HEK293 (cell line): ENCODE results near the gene RASL12.
"Not testable (repeated sequence)": the region's sequence is repeated elsewhere in the genome, so short reads cannot be mapped to it uniquely, and the experiment has no call there.

ENCODE experiments used
- CTCF ChIA-PET: fragments of 350-600 bp; formaldehyde crosslinking; extraction: SDS; loops from one replicate; lab custom pipeline; 2021; ENCODE audit warnings: antibody characterized with exemption; lab: Yijun Ruan, JAX
- POLR2A ChIA-PET: fragments of 300-600 bp; formaldehyde crosslinking; extraction: SDS; loops from one replicate; lab custom pipeline; 2020; ENCODE audit warnings: antibody characterized with exemption, inconsistent platforms; lab: Yijun Ruan, JAX
- H3K27ac ChIP-seq: fragments of 200-500 bp; sonication (Bioruptor generic); 2 replicates; pipeline ENCODE4 v1.5.1; 2014; ENCODE audit warnings: low read depth, low read length, control low read depth, inconsistent platforms; ENCODE audit errors: extremely low read depth
- H3K36me3 ChIP-seq, 2 experiments: fragments of 200-500 bp in 1 of 2; sonication (Bioruptor generic) in 1 of 2; 1 replicate in 1 of 2; 2 replicates in 1 of 2; pipeline ENCODE4 v1.5.1; 2014 to 2017; ENCODE audit warnings: inconsistent platforms in 2 of 2, low read length in 2 of 2; ENCODE audit not compliant: control insufficient read depth in 2 of 2, insufficient read depth in 1 of 2
- H3K4me1 ChIP-seq: fragments of 200-500 bp; sonication (Bioruptor generic); 2 replicates; pipeline ENCODE4 v1.5.1; 2014; ENCODE audit warnings: mild to moderate bottlenecking, low read length, inconsistent platforms; ENCODE audit not compliant: control insufficient read depth, insufficient read depth
- H3K4me3 ChIP-seq: 2 replicates; pipeline ENCODE4 v1.5.1; 2011; ENCODE audit warnings: low read depth, mild to moderate bottlenecking, control low read depth, low read length, moderate library complexity
- H3K9me3 ChIP-seq: fragments of 200-500 bp; sonication (Bioruptor generic); 2 replicates; pipeline ENCODE4 v1.5.1; 2014; ENCODE audit warnings: low read depth, low read length, inconsistent platforms; ENCODE audit not compliant: control insufficient read depth, insufficient read depth
- GLI2 ChIP-seq: fragments of 450-650 bp; formaldehyde crosslinking; IDR thresholded peaks from 2 replicates; pipeline ENCODE4; 2017; ENCODE audit warnings: missing biosample characterization, missing genetic modification characterization, low read depth, borderline replicate concordance
- HOXA7 ChIP-seq: sonication (generic); formaldehyde crosslinking; IDR thresholded peaks from 2 replicates; pipeline ENCODE4 v1.8.1; 2022; ENCODE audit warnings: missing genetic modification reagents, borderline replicate concordance
- MZF1 ChIP-seq: fragments of 450-650 bp; formaldehyde crosslinking; IDR thresholded peaks from 2 replicates; pipeline ENCODE4 v1.5.1; 2017; ENCODE audit warnings: missing biosample characterization, missing genetic modification characterization, borderline replicate concordance
- YY1 ChIP-seq: fragments of 450-650 bp; formaldehyde crosslinking; IDR thresholded peaks from 2 replicates; pipeline ENCODE4 v1.5.1; 2018; ENCODE audit warnings: missing biosample characterization, missing genetic modification characterization
- ZBTB7A ChIP-seq: fragments of 450-650 bp; formaldehyde crosslinking; IDR thresholded peaks from 2 replicates; pipeline ENCODE4 v1.5.1; 2016; ENCODE audit warnings: low read depth, missing biosample characterization, missing genetic modification characterization
- ZNF138 ChIP-seq: fragments of 450-650 bp; formaldehyde crosslinking; IDR thresholded peaks from 2 replicates; pipeline ENCODE4 v1.5.1; 2016; ENCODE audit warnings: missing biosample characterization, missing genetic modification characterization, borderline replicate concordance
- ZNF174 ChIP-seq: fragments of 450-650 bp; formaldehyde crosslinking; IDR thresholded peaks from 2 replicates; pipeline ENCODE4 v1.5.0; 2017; ENCODE audit warnings: missing biosample characterization, mild to moderate bottlenecking, missing genetic modification characterization
- ZNF544 ChIP-seq: fragments of 450-650 bp; formaldehyde crosslinking; IDR thresholded peaks from 2 replicates; pipeline ENCODE4 v1.5.0; 2017; ENCODE audit warnings: missing biosample characterization, missing genetic modification characterization
- ZNF548 ChIP-seq: fragments of 450-650 bp; formaldehyde crosslinking; IDR thresholded peaks from 2 replicates; pipeline ENCODE4 v1.5.1; 2016; ENCODE audit warnings: missing biosample characterization, missing genetic modification characterization
- ZNF561 ChIP-seq: fragments of 450-650 bp; IDR thresholded peaks from 2 replicates; pipeline ENCODE4 v1.5.1; 2018; ENCODE audit warnings: missing biosample characterization, missing genetic modification characterization, borderline replicate concordance
- ZNF610 ChIP-seq: fragments of 450-650 bp; formaldehyde crosslinking; IDR thresholded peaks from 2 replicates; pipeline ENCODE4 v1.5.1; 2016; ENCODE audit warnings: missing biosample characterization, missing genetic modification characterization, borderline replicate concordance
- ZNF623 ChIP-seq: fragments of 450-650 bp; formaldehyde crosslinking; IDR thresholded peaks from 2 replicates; pipeline ENCODE4 v1.5.1; 2016; ENCODE audit warnings: missing biosample characterization, missing genetic modification characterization
- ZNF654 ChIP-seq: fragments of 450-650 bp; formaldehyde crosslinking; IDR thresholded peaks from 2 replicates; pipeline ENCODE4 v1.5.1; 2016; ENCODE audit warnings: low read depth, missing biosample characterization, missing genetic modification characterization
- ZNF660 ChIP-seq: fragments of 450-650 bp; IDR thresholded peaks from 2 replicates; pipeline ENCODE4 v1.5.1; 2018; ENCODE audit warnings: missing biosample characterization, mild to moderate bottlenecking, missing genetic modification characterization
- ZNF76 ChIP-seq: fragments of 450-650 bp; formaldehyde crosslinking; IDR thresholded peaks from 2 replicates; pipeline ENCODE4; 2016; ENCODE audit warnings: low read depth, missing biosample characterization, missing genetic modification characterization, borderline replicate concordance
- ZNF785 ChIP-seq: fragments of 450-650 bp; formaldehyde crosslinking; IDR thresholded peaks from 2 replicates; pipeline ENCODE4 v1.5.1; 2016; ENCODE audit warnings: missing biosample characterization, missing genetic modification characterization
- ZNF830 ChIP-seq: fragments of 450-650 bp; IDR thresholded peaks from 2 replicates; pipeline ENCODE4 v1.5.0; 2018; ENCODE audit warnings: missing biosample characterization, missing genetic modification characterization, low read depth, mild to moderate bottlenecking, moderate library complexity
- TF ChIP-seq, protein P1 (sequence below): fragments of 450-650 bp; formaldehyde crosslinking; IDR thresholded peaks from 2 replicates; pipeline ENCODE4 v1.5.1; 2016; ENCODE audit warnings: missing biosample characterization, missing genetic modification characterization
- TF ChIP-seq, protein P2 (sequence below): fragments of 450-650 bp; formaldehyde crosslinking; IDR thresholded peaks from 2 replicates; pipeline ENCODE4 v1.5.1; 2017; ENCODE audit warnings: missing biosample characterization, mild to moderate bottlenecking, missing genetic modification characterization, moderate library complexity
- TF ChIP-seq, protein P3 (sequence below): fragments of 450-650 bp; formaldehyde crosslinking; IDR thresholded peaks from 2 replicates; pipeline ENCODE4 v1.5.1; 2016; ENCODE audit warnings: missing biosample characterization, missing genetic modification characterization
- TF ChIP-seq, protein P4 (sequence below): sonication (generic); formaldehyde crosslinking; IDR thresholded peaks from 2 replicates; pipeline ENCODE4 v1.8.1; 2022; ENCODE audit warnings: mild to moderate bottlenecking, moderate library complexity, missing genetic modification reagents

RASL12 gene

DNA sequence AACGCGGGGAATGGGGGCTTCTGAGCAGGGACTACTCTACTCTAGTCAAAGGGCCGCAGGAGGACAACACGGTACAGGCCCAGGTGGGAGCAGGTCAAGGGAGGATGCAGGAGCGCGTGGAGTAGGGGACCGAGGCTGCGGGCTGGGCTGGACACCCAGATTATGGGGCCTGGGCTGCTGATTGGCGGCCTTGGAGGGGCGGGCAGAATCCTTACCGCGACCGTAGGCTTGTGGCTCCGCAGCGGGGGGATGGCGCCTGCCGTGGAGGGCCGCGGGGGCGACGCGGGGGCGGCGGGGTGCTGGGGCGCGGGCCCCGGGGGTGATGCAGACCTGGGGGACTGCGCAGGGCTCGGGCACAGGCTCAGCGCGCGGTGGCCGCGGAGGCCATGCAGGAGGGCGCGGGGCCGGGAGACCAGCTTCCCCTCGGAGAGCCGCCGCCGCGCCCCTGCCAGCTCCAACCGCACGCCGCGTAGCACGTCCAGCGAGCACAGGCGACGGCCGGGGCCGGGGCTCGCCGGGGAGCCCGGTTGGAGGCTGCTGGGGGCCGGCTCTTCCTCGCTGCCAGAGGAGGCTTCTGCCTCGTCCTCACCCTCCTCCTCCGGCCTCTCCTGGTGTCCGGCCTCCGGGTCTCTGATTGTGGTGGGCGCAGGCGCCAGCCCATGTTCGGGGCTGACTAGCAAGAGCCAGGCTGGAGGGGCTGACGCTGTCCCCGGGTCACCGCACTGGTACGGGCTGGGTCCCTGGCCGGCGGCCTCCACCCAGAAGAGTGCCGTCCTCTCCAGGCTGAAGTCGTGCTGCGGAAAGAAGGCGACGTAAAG is 34.3 kb upstream of the RASL12 start:
- TF ChIP-seq ZNF623 (tag by site-specific recombination), result no peak
- no peak overlapping the region for H3K4me3 ChIP-seq
- H3K4me1 ChIP-seq, result no peaks in the 10 kb centered on the region
- no peak overlapping the region for H3K27ac ChIP-seq
- POLR2A ChIA-PET, result no interaction called here
- CTCF ChIA-PET, result interaction anchor here (0.7 to 1.8 kb wide), 22 partner anchors 9 to 1147 kb away, joined by 3 to 23 read pairs (median 4); partner anchors contain the start of gene UBAP1L
- H3K36me3 ChIP-seq, result peaks cover 0 to 52% of the 10 kb centered on the region in 2 experiments; a peak in 2 of 3 replicates
- H3K9me3 ChIP-seq, result no peaks in the 10 kb centered on the region

DNA sequence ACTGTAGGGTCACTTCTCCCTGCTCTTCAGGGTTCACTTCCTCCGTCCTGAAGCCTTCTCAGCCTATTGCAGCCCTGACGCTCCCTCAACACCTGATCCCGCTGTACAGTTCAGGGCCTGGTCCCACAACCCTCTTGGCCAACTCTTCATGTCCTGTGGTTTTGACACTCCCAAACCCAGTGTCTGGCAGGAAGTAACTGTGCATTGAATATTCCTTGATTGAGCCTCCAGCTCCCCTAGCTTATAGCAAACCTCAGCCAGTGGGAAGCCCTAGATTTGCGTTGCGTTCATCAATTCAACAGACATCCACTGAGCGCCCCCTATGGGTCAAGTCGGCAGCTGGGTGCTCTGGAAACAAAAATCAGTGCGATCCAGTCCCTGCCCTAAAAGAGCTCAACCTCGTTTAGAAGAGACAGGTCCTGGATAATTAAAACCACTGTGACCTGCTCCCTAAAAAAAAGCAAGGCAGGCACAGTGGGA is 33.7 kb upstream of the RASL12 start:
- POLR2A ChIA-PET, result no interaction called here
- H3K9me3 ChIP-seq, result no peaks in the 10 kb centered on the region
- CTCF ChIA-PET, result interaction anchor here (0.6 to 1.8 kb wide), 30 partner anchors 8 to 1146 kb away, joined by 3 to 23 read pairs (median 4); partner anchors contain the start of gene UBAP1L
- no peak overlapping the region for H3K27ac ChIP-seq
- TF ChIP-seq ZNF654 (peak; percentile 33; the same call in 1 of the 2 replicates), GLI2 (tag by site-specific recombination) (no peak), ZNF544 (no peak)
- peaks cover 0 to 53% of the 10 kb centered on the region in 2 experiments; a peak in 2 of 3 replicates for H3K36me3 ChIP-seq
- no peak overlapping the region for H3K4me3 ChIP-seq
- no peaks in the 10 kb centered on the region for H3K4me1 ChIP-seq

DNA sequence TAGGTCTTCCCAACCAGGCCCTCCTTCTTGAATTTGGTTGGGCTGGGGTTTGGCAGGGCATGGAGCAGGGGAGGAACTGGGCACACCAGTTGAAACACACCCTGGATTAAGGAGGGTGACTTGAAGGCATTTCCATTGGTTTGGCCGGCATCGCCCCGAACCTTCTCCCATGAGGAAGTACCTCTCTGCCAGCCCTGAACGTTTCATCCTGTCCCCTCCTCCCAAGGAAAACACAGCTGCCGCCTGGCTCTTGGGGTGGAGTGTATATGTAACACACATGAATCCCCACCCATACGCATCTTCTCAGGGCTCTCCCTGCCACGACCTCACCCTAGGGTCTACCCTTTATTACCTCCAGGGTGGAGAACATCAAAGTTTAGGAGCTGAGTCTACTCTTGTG is 32.7 kb upstream of the RASL12 start:
- Histone ChIP-seq H3K4me1 (no peaks in the 10 kb centered on the region), H3K9me3 (no peaks in the 10 kb centered on the region), H3K4me3 (no peak overlapping the region), H3K27ac (no peak overlapping the region), H3K36me3 (peaks cover 0 to 44% of the 10 kb centered on the region in 2 experiments; a peak in 2 of 3 replicates)
- ChIA-PET CTCF (interaction anchor here (0.8 to 1.8 kb wide), 7 partner anchors 13 to 61 kb away, joined by 3 to 23 read pairs (median 5); no protein-coding TSS in a partner anchor), POLR2A (no interaction called here)
- TF ChIP-seq, protein P1, sequence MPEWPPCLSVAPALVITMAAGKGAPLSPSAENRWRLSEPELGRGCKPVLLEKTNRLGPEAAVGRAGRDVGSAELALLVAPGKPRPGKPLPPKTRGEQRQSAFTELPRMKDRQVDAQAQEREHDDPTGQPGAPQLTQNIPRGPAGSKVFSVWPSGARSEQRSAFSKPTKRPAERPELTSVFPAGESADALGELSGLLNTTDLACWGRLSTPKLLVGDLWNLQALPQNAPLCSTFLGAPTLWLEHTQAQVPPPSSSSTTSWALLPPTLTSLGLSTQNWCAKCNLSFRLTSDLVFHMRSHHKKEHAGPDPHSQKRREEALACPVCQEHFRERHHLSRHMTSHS (tag by site-specific recombination), result no peak
- no peak for TF ChIP-seq MZF1 (tag by site-specific recombination)
- TF ChIP-seq ZNF174 (tag by site-specific recombination), result no peak
- TF ChIP-seq ZNF660 (tag by site-specific recombination), result no peak
- TF ChIP-seq, protein P2, sequence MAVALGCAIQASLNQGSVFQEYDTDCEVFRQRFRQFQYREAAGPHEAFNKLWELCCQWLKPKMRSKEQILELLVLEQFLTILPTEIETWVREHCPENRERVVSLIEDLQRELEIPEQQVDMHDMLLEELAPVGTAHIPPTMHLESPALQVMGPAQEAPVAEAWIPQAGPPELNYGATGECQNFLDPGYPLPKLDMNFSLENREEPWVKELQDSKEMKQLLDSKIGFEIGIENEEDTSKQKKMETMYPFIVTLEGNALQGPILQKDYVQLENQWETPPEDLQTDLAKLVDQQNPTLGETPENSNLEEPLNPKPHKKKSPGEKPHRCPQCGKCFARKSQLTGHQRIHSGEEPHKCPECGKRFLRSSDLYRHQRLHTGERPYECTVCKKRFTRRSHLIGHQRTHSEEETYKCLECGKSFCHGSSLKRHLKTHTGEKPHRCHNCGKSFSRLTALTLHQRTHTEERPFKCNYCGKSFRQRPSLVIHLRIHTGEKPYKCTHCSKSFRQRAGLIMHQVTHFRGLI (tag by site-specific recombination), result no peak
- no peak for TF ChIP-seq ZNF138 (tag by site-specific recombination)
- TF ChIP-seq, protein P3, sequence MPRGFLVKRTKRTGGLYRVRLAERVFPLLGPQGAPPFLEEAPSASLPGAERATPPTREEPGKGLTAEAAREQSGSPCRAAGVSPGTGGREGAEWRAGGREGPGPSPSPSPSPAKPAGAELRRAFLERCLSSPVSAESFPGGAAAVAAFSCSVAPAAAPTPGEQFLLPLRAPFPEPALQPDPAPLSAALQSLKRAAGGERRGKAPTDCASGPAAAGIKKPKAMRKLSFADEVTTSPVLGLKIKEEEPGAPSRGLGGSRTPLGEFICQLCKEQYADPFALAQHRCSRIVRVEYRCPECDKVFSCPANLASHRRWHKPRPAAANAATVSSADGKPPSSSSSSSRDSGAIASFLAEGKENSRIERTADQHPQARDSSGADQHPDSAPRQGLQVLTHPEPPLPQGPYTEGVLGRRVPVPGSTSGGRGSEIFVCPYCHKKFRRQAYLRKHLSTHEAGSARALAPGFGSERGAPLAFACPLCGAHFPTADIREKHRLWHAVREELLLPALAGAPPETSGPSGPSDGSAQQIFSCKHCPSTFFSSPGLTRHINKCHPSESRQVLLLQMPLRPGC (tag by site-specific recombination), result no peak
- TF ChIP-seq ZNF548 (tag by site-specific recombination), result no peak
- no peak for TF ChIP-seq ZNF785 (tag by site-specific recombination)
- TF ChIP-seq ZBTB7A (tag by site-specific recombination), result no peak
- no peak for TF ChIP-seq YY1 (tag by site-specific recombination)
- no peak for TF ChIP-seq ZNF610 (tag by site-specific recombination)
- no peak for TF ChIP-seq ZNF76
- TF ChIP-seq, protein P4, sequence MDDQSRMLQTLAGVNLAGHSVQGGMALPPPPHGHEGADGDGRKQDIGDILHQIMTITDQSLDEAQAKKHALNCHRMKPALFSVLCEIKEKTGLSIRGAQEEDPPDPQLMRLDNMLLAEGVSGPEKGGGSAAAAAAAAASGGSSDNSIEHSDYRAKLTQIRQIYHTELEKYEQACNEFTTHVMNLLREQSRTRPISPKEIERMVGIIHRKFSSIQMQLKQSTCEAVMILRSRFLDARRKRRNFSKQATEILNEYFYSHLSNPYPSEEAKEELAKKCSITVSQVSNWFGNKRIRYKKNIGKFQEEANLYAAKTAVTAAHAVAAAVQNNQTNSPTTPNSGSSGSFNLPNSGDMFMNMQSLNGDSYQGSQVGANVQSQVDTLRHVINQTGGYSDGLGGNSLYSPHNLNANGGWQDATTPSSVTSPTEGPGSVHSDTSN (CRISPR knock-in tag), result no peak
- no peak for TF ChIP-seq ZNF561 (tag by site-specific recombination)
- no peak for TF ChIP-seq HOXA7
- no peak for TF ChIP-seq ZNF830 (tag by site-specific recombination)

DNA sequence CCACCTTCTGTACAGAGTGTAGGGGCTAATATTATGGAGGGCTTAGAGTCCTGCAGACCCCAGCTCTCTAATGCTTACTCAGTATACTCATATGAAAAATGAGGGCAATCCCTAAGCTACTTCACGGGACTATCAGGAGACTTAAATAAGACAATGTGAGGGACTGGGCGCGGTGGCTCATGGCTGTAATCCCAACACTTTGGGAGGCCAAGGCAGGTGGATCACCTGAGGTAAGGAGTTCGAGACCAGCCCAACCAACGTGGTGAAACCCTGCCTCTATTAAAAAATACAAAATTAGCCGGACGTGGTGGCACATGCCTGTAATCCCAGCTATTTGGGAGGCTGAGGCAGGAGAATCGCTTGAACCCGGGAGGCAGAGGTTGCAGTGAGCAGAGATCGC is 32.0 kb upstream of the RASL12 start:
- POLR2A ChIA-PET, H3K27ac ChIP-seq, H3K4me1 ChIP-seq, H3K4me3 ChIP-seq, H3K9me3 ChIP-seq: not testable (repeated sequence)
- H3K36me3 ChIP-seq, result peaks cover 0 to 39% of the 10 kb centered on the region in 2 experiments; a peak in 2 of 3 replicates
- CTCF ChIA-PET, result interaction anchor here (1.0 kb wide), 1 partner anchor 45 kb away, joined by 4 read pairs; no protein-coding TSS in a partner anchor
